ENCODE data around the gene DAAM2. TPM values are rescaled to one million over a fixed set of nuclear protein-coding genes. Genes with fewer than 3 reads are reported as not detected.

The DAAM2 gene
- total RNA-seq, 1 experiment from 2014 or later, result 4.0 TPM

GRCh38 chr6:39787322-39787721 is 4.9 kb upstream of the DAAM2 start:
- no peak for DNase-seq (ENCODE audit: low read depth)

- peak; percentile 53 for DNase-seq (ENCODE audit: low read depth)
Measured at GRCh38 chr6:39790772-39791171, 1.4 kb upstream of the DAAM2 start.

- DNase-seq (ENCODE audit: low read depth), result peak; percentile 56
Measured at GRCh38 chr6:39791311-39791710, 865 bp upstream of the DAAM2 start.

- DNase-seq (ENCODE audit: low read depth), result no peak
Measured at GRCh38 chr6:39792540-39793450, 619 bp downstream of the DAAM2 start.

- DNase-seq (ENCODE audit: low read depth), result no peak
Measured at GRCh38 chr6:39793516-39793915, 1.3 kb downstream of the DAAM2 start.

GRCh38 chr6:39794231-39794630 is 2.1 kb downstream of the DAAM2 start:
- no peak for DNase-seq (ENCODE audit: low read depth)

GRCh38 chr6:39797751-39798150 is 5.6 kb downstream of the DAAM2 start:
- no peak for DNase-seq (ENCODE audit: low read depth)

GRCh38 chr6:39800034-39801032 is 8.2 kb downstream of the DAAM2 start:
- DNase-seq (ENCODE audit: low read depth), result no peak

- no peak for DNase-seq (ENCODE audit: low read depth)
Measured at GRCh38 chr6:39801456-39802251, 9.5 kb downstream of the DAAM2 start.

GRCh38 chr6:39803872-39804271 is 11.7 kb downstream of the DAAM2 start:
- DNase-seq (ENCODE audit: low read depth), result no peak

GRCh38 chr6:39804466-39805065 is 12.4 kb downstream of the DAAM2 start:
- DNase-seq (ENCODE audit: low read depth), result peak; percentile 56

- DNase-seq (ENCODE audit: low read depth), result no peak
Measured at GRCh38 chr6:39806278-39806677, 14.1 kb downstream of the DAAM2 start.

- DNase-seq (ENCODE audit: low read depth), result no peak
Measured at GRCh38 chr6:39808346-39808745, 16.2 kb downstream of the DAAM2 start.

GRCh38 chr6:39808964-39809363 is 16.8 kb downstream of the DAAM2 start:
- no peak for DNase-seq (ENCODE audit: low read depth)

- DNase-seq (ENCODE audit: low read depth), result no peak
Measured at GRCh38 chr6:39811835-39812345, 19.7 kb downstream of the DAAM2 start.

- no peak for DNase-seq (ENCODE audit: low read depth)
Measured at GRCh38 chr6:39812496-39812852, 20.3 kb downstream of the DAAM2 start.

GRCh38 chr6:39812853-39813533 is 20.8 kb downstream of the DAAM2 start:
- DNase-seq (ENCODE audit: low read depth), result peak; percentile 85

- no peak for DNase-seq (ENCODE audit: low read depth)
Measured at GRCh38 chr6:39814236-39814635, 22.1 kb downstream of the DAAM2 start.

GRCh38 chr6:39815356-39815755 is 23.2 kb downstream of the DAAM2 start:
- DNase-seq (ENCODE audit: low read depth), result no peak

- no peak for DNase-seq (ENCODE audit: low read depth)
Measured at GRCh38 chr6:39816747-39817146, 24.6 kb downstream of the DAAM2 start.

Data from RPMI7951 (cell line).